ENCODE measurements around the gene TIAM2. TPM values are rescaled to one million over a fixed set of nuclear protein-coding genes. Genes with fewer than 3 reads are reported as not detected.

The TIAM2 gene
- polyA plus RNA-seq, 1 experiment: 12.6 TPM

GRCh38 chr6:155154158-155154830, 159.2 kb downstream of the TIAM2 start:
- POLR2A ChIA-PET: interaction anchor here (0.6 kb wide), 2 partner anchors 91 to 111 kb away, joined by 3 to 13 read pairs; no protein-coding TSS in a partner anchor
- H3K9me3 ChIP-seq (ENCODE audit: control insufficient read depth, insufficient read depth, low read length): no peaks in the 10 kb centered on the region; the same call in 1 of the 2 replicates
- no peak overlapping the region for H3K4me3 ChIP-seq (ENCODE audit: low read depth, low read length)
- CTCF ChIA-PET: interaction anchor here (0.7 to 1.6 kb wide), 8 partner anchors 23 to 479 kb away, joined by 3 to 6 read pairs (median 3); no protein-coding TSS in a partner anchor
- TF ChIP-seq CTCF (IDR thresholded peaks at IDR 0.05; ENCODE audit: low read depth, low read length): no peak
- peak overlapping the region; percentile 91 for H3K27ac ChIP-seq (ENCODE audit: low read depth, low read length)
- DNase-seq (ENCODE audit: low read depth, low spot score): peak; percentile 78
- H3K27me3 ChIP-seq (ENCODE audit: control insufficient read depth, insufficient read depth, low read length): no peaks in the 10 kb centered on the region

- ChIA-PET CTCF (no interaction called here), POLR2A (no interaction called here)
- Histone ChIP-seq H3K27me3 (ENCODE audit: control insufficient read depth, insufficient read depth, low read length) (no peaks in the 10 kb centered on the region), H3K27ac (ENCODE audit: low read depth, low read length) (no peak overlapping the region), H3K9me3 (ENCODE audit: control insufficient read depth, insufficient read depth, low read length) (peaks cover 4% of the 10 kb centered on the region), H3K4me3 (ENCODE audit: low read depth, low read length) (no peak overlapping the region)
- DNase-seq (ENCODE audit: low read depth, low spot score): no peak
- no peak for TF ChIP-seq CTCF (IDR thresholded peaks at IDR 0.05; ENCODE audit: low read depth, low read length)
Measured at GRCh38 chr6:155155787-155156447, 160.8 kb downstream of the TIAM2 start.

- no peaks in the 10 kb centered on the region for H3K27me3 ChIP-seq (ENCODE audit: control insufficient read depth, insufficient read depth, low read length)
- H3K4me3 ChIP-seq (ENCODE audit: low read depth, low read length): no peak overlapping the region
- no peak overlapping the region for H3K27ac ChIP-seq (ENCODE audit: low read depth, low read length)
- no peak for DNase-seq (ENCODE audit: low read depth, low spot score)
- POLR2A ChIA-PET: no interaction called here
- CTCF ChIA-PET: no interaction called here
- no peak for TF ChIP-seq CTCF (IDR thresholded peaks at IDR 0.05; ENCODE audit: low read depth, low read length)
- H3K9me3 ChIP-seq (ENCODE audit: control insufficient read depth, insufficient read depth, low read length): peaks cover 4% of the 10 kb centered on the region
Measured at GRCh38 chr6:155157101-155157500, 162.0 kb downstream of the TIAM2 start.

GRCh38 chr6:155158030-155158843, 163.1 kb downstream of the TIAM2 start:
- no peak for DNase-seq (ENCODE audit: low read depth, low spot score)
- CTCF ChIA-PET: interaction anchor here (1.1 kb wide), 2 partner anchors 29 to 290 kb away, joined by 3 read pairs; no protein-coding TSS in a partner anchor
- Histone ChIP-seq H3K4me3 (ENCODE audit: low read depth, low read length) (no peak overlapping the region), H3K9me3 (ENCODE audit: control insufficient read depth, insufficient read depth, low read length) (peaks cover 4% of the 10 kb centered on the region; the same call in 1 of the 2 replicates), H3K27ac (ENCODE audit: low read depth, low read length) (no peak overlapping the region), H3K27me3 (ENCODE audit: control insufficient read depth, insufficient read depth, low read length) (no peaks in the 10 kb centered on the region)
- no peak for TF ChIP-seq CTCF (IDR thresholded peaks at IDR 0.05; ENCODE audit: low read depth, low read length)
- POLR2A ChIA-PET: no interaction called here
